GM12878 (cell line): Measurements from ENCODE around the gene KIAA1586. TPM values are rescaled to one million over a fixed set of nuclear protein-coding genes. Genes with fewer than 3 reads are reported as not detected.

Experiments
- ATAC-seq: fragments of 200-7000 bp; cut with Tn5 transposase; 3 replicates; pipeline ENCODE4 v1.9.1; 2020; ENCODE audit warnings: mild to moderate bottlenecking, moderate library complexity
- BruUV-seq: library from RNA; stranded (reverse); fragments of 400-500 nt; replicated peaks from 2 replicates; lab custom pipeline; 2021; lab: Mats Ljungman, UMichigan
- CTCF ChIA-PET: fragments of 300-600 bp; sonication (Branson Sonifier 250); formaldehyde crosslinking; extraction: SDS; loops from one replicate; lab custom pipeline; 2021; ENCODE audit warnings: inconsistent platforms; lab: Yijun Ruan, JAX
- POLR2A ChIA-PET: fragments of 350-600 bp; formaldehyde crosslinking; extraction: SDS; loops from one replicate; lab custom pipeline; 2021; ENCODE audit warnings: inconsistent platforms; lab: Charles Lee
- RAD21 ChIA-PET: fragments of 300-600 bp; sonication (Branson Sonifier 250); formaldehyde crosslinking; loops from one replicate; lab custom pipeline; 2023; ENCODE audit warnings: antibody characterized with exemption; ENCODE audit not compliant: unreplicated experiment; lab: Charles Lee
- SMC1A ChIA-PET: fragments of 300-600 bp; sonication (Branson Sonifier 250); formaldehyde crosslinking; loops from one replicate; lab custom pipeline; 2023; ENCODE audit not compliant: unreplicated experiment, uncharacterized antibody; lab: Charles Lee
- DNase-seq: peaks from one replicate; pipeline ENCODE4 v3.0.0-alpha.2; 2011; ENCODE audit warnings: low read depth, low spot score
- FAIRE-seq: peaks from 3 replicates; lab custom pipeline; 2011; peaks lifted over from hg19 to GRCh38; lab: Jason Lieb, UNC
- H2AFZ ChIP-seq: 2 replicates; pipeline ENCODE4 v1.6.0; 2011; ENCODE audit warnings: low read depth, low read length, control low read depth; ENCODE audit not compliant: control insufficient read depth
- H3K27ac ChIP-seq: 2 replicates; pipeline ENCODE4 v1.5.1; 2011; ENCODE audit warnings: control low read depth; ENCODE audit not compliant: control insufficient read depth, insufficient read depth
- H3K27me3 ChIP-seq, 2 experiments: replicated peaks in 1 of 2; 2 replicates each; pipeline versions ENCODE4 v1.6.0 to v1.6.1; 2011; ENCODE audit warnings: low read length in 1 of 2; ENCODE audit not compliant: control insufficient read depth in 2 of 2, insufficient read depth in 2 of 2
- H3K36me3 ChIP-seq, 2 experiments: 2 replicates each; pipeline ENCODE4 v1.5.1; 2011; ENCODE audit warnings: low read length in 1 of 2; ENCODE audit not compliant: control insufficient read depth in 2 of 2, insufficient read depth in 2 of 2
- H3K4me1 ChIP-seq: 2 replicates; pipeline ENCODE4 v1.6.1; 2011; ENCODE audit warnings: mild to moderate bottlenecking, low read length, moderate library complexity, mixed read lengths; ENCODE audit not compliant: control insufficient read depth, insufficient read depth
- H3K4me2 ChIP-seq: 2 replicates; pipeline ENCODE4 v1.6.0; 2011; ENCODE audit warnings: control low read depth; ENCODE audit not compliant: control insufficient read depth, insufficient read depth
- H3K4me3 ChIP-seq: fragments of 200-600 bp; sonication (generic); 2 replicates; pipeline ENCODE4 v1.5.1; 2016
- H3K79me2 ChIP-seq: 2 replicates; pipeline ENCODE4 v1.6.0; 2011; ENCODE audit warnings: low read length; ENCODE audit not compliant: control insufficient read depth, insufficient read depth
- H3K9ac ChIP-seq: 2 replicates; pipeline ENCODE4 v1.8.0; 2011; ENCODE audit warnings: low read length, control low read depth, mixed read lengths; ENCODE audit not compliant: control insufficient read depth, insufficient read depth
- H3K9me3 ChIP-seq: replicated peaks from 3 replicates; pipeline ENCODE4 v1.5.1; 2011; ENCODE audit warnings: mild to moderate bottlenecking, low read length; ENCODE audit not compliant: control insufficient read depth, insufficient read depth
- H4K20me1 ChIP-seq: 2 replicates; pipeline ENCODE4 v1.6.0; 2011; ENCODE audit not compliant: control insufficient read depth, insufficient read depth
- CBX3 ChIP-seq: fragments of 200-600 bp; sonication (generic); IDR thresholded peaks from 2 replicates; pipeline ENCODE4 v1.6.1; 2016; ENCODE audit warnings: low read depth, borderline replicate concordance
- CEBPZ ChIP-seq: fragments of 150-350 bp; IDR thresholded peaks from 2 replicates; pipeline ENCODE4 v1.6.1; 2016; ENCODE audit warnings: low read depth, low read length
- E2F4 ChIP-seq: IDR thresholded peaks from 2 replicates; pipeline ENCODE4 v1.6.1; 2012; ENCODE audit warnings: low read depth, low read length, improper control_type of control experiment
- LARP7 ChIP-seq: fragments of 450-650 bp; IDR thresholded peaks from 2 replicates; pipeline ENCODE4 v1.6.1; 2017; ENCODE audit warnings: mild to moderate bottlenecking
- MYC ChIP-seq: IDR thresholded peaks from 2 replicates; pipeline ENCODE4 v1.6.1; 2011; ENCODE audit warnings: mild to moderate bottlenecking, low read length, moderate library complexity, inconsistent platforms; ENCODE audit not compliant: insufficient read depth, insufficient replicate concordance, insufficient read length, severe bottlenecking
- SREBF1 ChIP-seq: IDR thresholded peaks from 2 replicates; pipeline ENCODE4 v1.6.1; 2012; ENCODE audit warnings: mild to moderate bottlenecking, low read length
- SREBF2 ChIP-seq: IDR thresholded peaks from 2 replicates; pipeline ENCODE4 v1.6.1; 2012; ENCODE audit warnings: mild to moderate bottlenecking, low read length
- TARDBP ChIP-seq: IDR thresholded peaks from 2 replicates; pipeline ENCODE4 v1.6.1; 2016; ENCODE audit warnings: borderline replicate concordance
- TBL1XR1 ChIP-seq: IDR thresholded peaks from 2 replicates; pipeline ENCODE4 v1.6.1; 2012; ENCODE audit warnings: low read depth, low read length, improper control_type of control experiment
- TCF3 ChIP-seq: IDR thresholded peaks from 2 replicates; pipeline ENCODE4 v1.6.1; 2012; ENCODE audit warnings: low read depth, mild to moderate bottlenecking, low read length, borderline replicate concordance; ENCODE audit not compliant: insufficient read depth
- TCF7 ChIP-seq: IDR thresholded peaks from 2 replicates; pipeline ENCODE4 v1.6.1; 2014; ENCODE audit warnings: antibody characterized with exemption, borderline replicate concordance
- ZNF217 ChIP-seq: fragments of 450-650 bp; IDR thresholded peaks from 2 replicates; pipeline ENCODE4 v1.6.1; 2017; ENCODE audit warnings: antibody characterized with exemption, mild to moderate bottlenecking
- WGBS: methylation state at CpG from one replicate; pipeline ENCODE4 v1.1.6; 2016; ENCODE audit warnings: low lambda C conversion rate; ENCODE audit not compliant: insufficient replicate concordance, insufficient coverage; ENCODE audit errors: missing lambda C conversion rate; 5-methylcytosine and 5-hydroxymethylcytosine counted together
- in situ Hi-C: fragments of 300-500 bp; cut with MboI; formaldehyde crosslinking; loops from 9 replicates; pipeline ENCODE4 v1.14.3; 2018; ENCODE audit warnings: mixed read lengths
- intact Hi-C: fragments of 100-400 bp; cut with micrococcal nuclease; formaldehyde crosslinking; loops from one replicate; pipeline ENCODE4 v1.14.2; 2022; ENCODE audit not compliant: unreplicated experiment
- polyA plus RNA-seq, 11 experiments: library from polyadenylated mRNA; depleted of rRNA in 4 of 11; unstranded in 6 of 11; stranded (reverse) in 5 of 11; fragments of >200 nt; fragmentation: Nextera tagmentation in 4 of 11; fragmentation: Illumina TruSeq in 1 of 11; extraction: Ambion mirVana in 4 of 11; extraction: Trizol in 1 of 11; gene quantifications; 1 replicate in 1 of 11; 2 replicates in 10 of 11; pipeline versions ENCODE4 v1.2.1 to v1.2.3, GENCODE V29; 2011 to 2016; ENCODE audit warnings: inconsistent platforms in 2 of 11, missing spikeins in 2 of 11, low read depth in 1 of 11
- total RNA-seq, 4 experiments: library from RNA; depleted of rRNA in 3 of 4; stranded (reverse); fragments of >200 nt in 3 of 4; fragmentation: Illumina TruSeq in 1 of 4; extraction: Trizol in 1 of 4; gene quantifications; 2 replicates each; pipeline versions ENCODE4 v1.2.1 to v1.2.3, GENCODE V29; 2013 to 2021

Gene KIAA1586
- total and polyA plus RNA-seq, 10 of the 15 experiments (the other 5 are each of a cell fraction or from before 2014, with no cell fraction given): 13.1 to 33.1 (median 21.2) TPM

GRCh38 chr6:57097596-57097995 lies 51.1 kb downstream of the KIAA1586 start:
- ATAC-seq: no peak
- no peak overlapping the region for H3K9ac ChIP-seq
- H3K36me3 ChIP-seq: peaks cover 11 to 32% of the 10 kb centered on the region in 2 experiments
- intact Hi-C loops (loop anchor here (5.0 kb wide), 1 partner anchor 220 kb away; the partner anchor contains the start of gene PRIM2), in situ Hi-C loops (no loop called here)
- DNase-seq: no peak
- H2AFZ ChIP-seq: no peak overlapping the region
- BruUV-seq: no TSS peak
- POLR2A ChIA-PET: interaction anchor here (0.8 to 1.5 kb wide), 3 partner anchors 8 to 19 kb away, joined by 3 to 5 read pairs (median 3); no protein-coding TSS in a partner anchor
- RAD21 ChIA-PET: interaction anchor here (0.9 kb wide), 1 partner anchor 43 kb away, joined by 5 read pairs; no protein-coding TSS in a partner anchor
- no peaks in the 10 kb centered on the region for H3K27me3 ChIP-seq
- no peak overlapping the region for H3K27ac ChIP-seq
- peaks cover 3% of the 10 kb centered on the region; the same call in 1 of the 2 replicates for H3K4me1 ChIP-seq
- no peaks in the 10 kb centered on the region for H3K9me3 ChIP-seq
- H3K4me2 ChIP-seq: no peak overlapping the region
- H3K79me2 ChIP-seq: peaks cover 41% of the 10 kb centered on the region
- H4K20me1 ChIP-seq: no peaks in the 10 kb centered on the region
- CTCF ChIA-PET: interaction anchor here (1.5 kb wide), 1 partner anchor 18 kb away, joined by 3 read pairs; no protein-coding TSS in a partner anchor
- FAIRE-seq: no peak
- SMC1A ChIA-PET: interaction anchor here (1.0 to 1.2 kb wide), 2 partner anchors 11 to 34 kb away, joined by 4 to 6 read pairs; no protein-coding TSS in a partner anchor
- TF ChIP-seq LARP7 (no peak), MYC (no peak), TARDBP (no peak), E2F4 (no peak), TBL1XR1 (no peak), TCF3 (no peak), SREBF1 (no peak), CEBPZ (no peak), CBX3 (no peak), SREBF2 (no peak), TCF7 (no peak), ZNF217 (no peak)
- TF ChIP-seq, all 136 proteins: peak for 0
- WGBS: 100% methylated on average over 1 of the region's 1 CpG
- H3K4me3 ChIP-seq: no peak overlapping the region
